GM10266 (cell line): ENCODE measurements around the gene OR14J1.
"Not testable (repeated sequence)": the region's sequence is repeated elsewhere in the genome, so short reads cannot be mapped to it uniquely, and the experiment has no call there.

ENCODE experiments used
- DNase-seq: peaks from one replicate; pipeline ENCODE4 v3.0.0; 2012; ENCODE audit errors: extremely low spot score
- TF ChIP-seq, protein P1 (sequence below): IDR thresholded peaks from 2 replicates; pipeline ENCODE4 v1.5.1; 2012; ENCODE audit warnings: mild to moderate bottlenecking, low read depth; ENCODE audit not compliant: control insufficient read depth, insufficient read depth; ENCODE audit errors: missing control alignments

Gene OR14J1

GRCh38 chr6:29295623-29296022, 5.9 kb upstream of the OR14J1 start:
- no peak for DNase-seq
- TF ChIP-seq, protein P1, sequence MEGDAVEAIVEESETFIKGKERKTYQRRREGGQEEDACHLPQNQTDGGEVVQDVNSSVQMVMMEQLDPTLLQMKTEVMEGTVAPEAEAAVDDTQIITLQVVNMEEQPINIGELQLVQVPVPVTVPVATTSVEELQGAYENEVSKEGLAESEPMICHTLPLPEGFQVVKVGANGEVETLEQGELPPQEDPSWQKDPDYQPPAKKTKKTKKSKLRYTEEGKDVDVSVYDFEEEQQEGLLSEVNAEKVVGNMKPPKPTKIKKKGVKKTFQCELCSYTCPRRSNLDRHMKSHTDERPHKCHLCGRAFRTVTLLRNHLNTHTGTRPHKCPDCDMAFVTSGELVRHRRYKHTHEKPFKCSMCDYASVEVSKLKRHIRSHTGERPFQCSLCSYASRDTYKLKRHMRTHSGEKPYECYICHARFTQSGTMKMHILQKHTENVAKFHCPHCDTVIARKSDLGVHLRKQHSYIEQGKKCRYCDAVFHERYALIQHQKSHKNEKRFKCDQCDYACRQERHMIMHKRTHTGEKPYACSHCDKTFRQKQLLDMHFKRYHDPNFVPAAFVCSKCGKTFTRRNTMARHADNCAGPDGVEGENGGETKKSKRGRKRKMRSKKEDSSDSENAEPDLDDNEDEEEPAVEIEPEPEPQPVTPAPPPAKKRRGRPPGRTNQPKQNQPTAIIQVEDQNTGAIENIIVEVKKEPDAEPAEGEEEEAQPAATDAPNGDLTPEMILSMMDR = no peak

DNA sequence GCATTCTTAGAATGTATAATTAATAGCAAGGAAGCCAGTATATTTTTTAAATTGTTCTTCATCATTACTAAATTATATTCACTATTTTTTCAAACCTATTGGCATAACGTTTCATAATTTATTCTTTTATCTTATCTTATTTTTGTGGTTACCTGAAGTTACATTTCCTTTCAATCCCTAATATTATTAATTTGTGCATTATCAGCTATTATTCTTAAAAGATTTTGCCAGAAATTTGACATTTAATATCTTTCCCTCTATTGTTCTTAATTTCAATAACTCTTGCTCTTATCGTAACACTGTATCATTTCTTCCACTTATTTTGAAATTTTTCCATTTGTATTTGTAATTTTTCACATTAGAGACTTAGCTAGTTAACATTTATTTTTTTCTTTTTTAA, 18.4 kb downstream of the OR14J1 start:
- no peak for DNase-seq
- TF ChIP-seq, protein P1 = no peak

- DNase-seq = not testable (repeated sequence)
These were observed 21.8 kb downstream of the OR14J1 start for GRCh38 chr6:29323332-29323731.

DNA sequence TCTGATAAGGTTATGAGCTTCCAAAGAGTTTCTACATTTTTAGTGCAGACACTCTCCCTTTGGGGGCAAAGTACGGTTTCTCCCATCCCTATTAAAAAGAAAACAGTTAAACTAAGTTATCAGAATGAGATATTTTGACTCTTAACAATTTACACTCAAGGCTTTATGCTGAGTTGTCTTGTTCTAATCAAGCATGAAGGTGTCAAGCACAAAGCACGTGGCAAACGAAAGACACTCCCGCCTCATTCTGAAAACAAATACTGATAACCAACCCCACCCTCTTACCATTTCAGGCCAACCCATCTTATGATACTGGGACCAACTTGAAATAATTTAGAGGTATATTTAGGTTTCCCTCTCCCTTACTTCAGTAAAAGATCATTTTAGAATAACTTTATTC, 24.3 kb downstream of the OR14J1 start:
- no peak for DNase-seq
- TF ChIP-seq, protein P1 = no peak

DNA sequence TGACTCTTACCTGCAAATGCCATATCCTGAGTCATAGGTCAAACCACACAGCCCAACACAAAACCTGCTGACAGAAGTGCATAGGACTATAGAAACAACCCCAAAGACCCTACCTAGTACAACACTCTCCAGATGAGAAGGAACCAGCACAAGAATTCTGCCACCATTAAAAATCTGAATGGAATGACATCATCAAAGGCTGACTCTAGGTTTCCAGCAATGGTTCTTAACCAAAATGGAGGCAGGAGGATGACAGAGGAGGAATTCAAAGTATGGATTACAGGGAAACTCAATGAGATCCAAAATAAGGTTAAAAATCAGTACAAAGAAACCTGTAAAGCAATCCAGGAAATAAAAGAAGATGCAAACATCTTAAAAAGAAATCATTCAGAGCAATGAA, 31.2 kb downstream of the OR14J1 start:
- TF ChIP-seq, protein P1 = no peak
- no peak for DNase-seq

DNA sequence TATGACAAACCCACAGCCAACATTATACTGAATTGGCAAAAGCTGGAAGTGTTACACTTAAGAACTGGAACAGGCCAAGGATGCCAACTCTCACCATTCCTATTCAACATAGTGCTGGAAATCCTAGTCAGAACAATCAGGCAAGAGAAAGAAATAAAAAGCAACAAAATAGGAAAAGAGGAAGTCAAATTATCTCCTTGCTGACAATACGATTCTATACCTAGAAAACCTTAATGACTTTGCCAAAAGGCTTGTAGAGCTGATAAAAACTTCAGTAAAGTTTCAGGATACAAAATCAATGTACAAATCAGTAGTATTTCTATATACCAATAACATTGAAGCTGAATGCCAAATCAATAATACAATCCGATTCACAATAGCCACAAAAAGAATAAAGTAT, 34.8 kb downstream of the OR14J1 start:
- TF ChIP-seq, protein P1 = no peak
- no peak for DNase-seq

GRCh38 chr6:29345380-29345779, 43.9 kb downstream of the OR14J1 start:
- TF ChIP-seq, protein P1 = no peak

GRCh38 chr6:29349348-29349747, 47.8 kb downstream of the OR14J1 start:
- DNase-seq = not testable (repeated sequence)

More at GRCh38 chr6:29345380-29345779, 43.9 kb downstream of the OR14J1 start:
- no peak for DNase-seq
